SK-N-SH (cell line): ENCODE results near the gene PTMS. TPM values are rescaled to one million over a fixed set of nuclear protein-coding genes. Genes with fewer than 3 reads are reported as not detected.

ENCODE experiments used
- CTCF ChIA-PET: fragments of 300-600, 350-600 bp; formaldehyde crosslinking; extraction: SDS; loops from one replicate; lab custom pipeline; 2021; lab: Yijun Ruan, JAX
- POLR2A ChIA-PET: fragments of 350-600 bp; sonication (Branson Sonifier 250); formaldehyde crosslinking; extraction: SDS; loops from one replicate; lab custom pipeline; 2020; ENCODE audit warnings: antibody characterized with exemption, inconsistent platforms; lab: Yijun Ruan, JAX
- DNase-seq: peaks from one replicate; pipeline ENCODE4 v3.0.0; 2012
- H2AFZ ChIP-seq: fragments of 200-600 bp; sonication (generic); 2 replicates; pipeline ENCODE4 v1.8.1; 2016; ENCODE audit warnings: antibody characterized with exemption, mild to moderate bottlenecking, low read depth
- H3F3A ChIP-seq: fragments of 200-600 bp; sonication (generic); replicated peaks from 2 replicates; pipeline ENCODE3; 2016; ENCODE audit warnings: antibody characterized with exemption, mild to moderate bottlenecking; ENCODE audit not compliant: insufficient read depth
- H3K27ac ChIP-seq, 2 experiments: fragments of 200-500 bp in 1 of 2; fragments of 200-600 bp in 1 of 2; sonication (Bioruptor generic) in 1 of 2; sonication (generic), shearing (Covaris generic) in 1 of 2; 2 replicates each; pipeline versions ENCODE4 v1.5.1 to v1.6.1; 2014 to 2016; ENCODE audit warnings: low read depth in 2 of 2, inconsistent platforms in 1 of 2, low read length in 1 of 2, mild to moderate bottlenecking in 1 of 2, mixed read lengths in 1 of 2
- H3K27me3 ChIP-seq: fragments of 200-600 bp; sonication (generic), shearing (Covaris generic); 2 replicates; pipeline ENCODE4 v1.6.1; 2016; ENCODE audit warnings: mixed run types; ENCODE audit not compliant: insufficient read depth
- H3K36me3 ChIP-seq, 2 experiments: fragments of 200-500 bp in 1 of 2; fragments of 200-600 bp in 1 of 2; sonication (Bioruptor generic) in 1 of 2; sonication (generic) in 1 of 2; replicated peaks in 1 of 2; 2 replicates each; pipeline versions ENCODE3 to v1.5.1; 2014 to 2016; ENCODE audit warnings: low read length in 1 of 2, mild to moderate bottlenecking in 1 of 2; ENCODE audit not compliant: insufficient read depth in 2 of 2, control insufficient read depth in 1 of 2
- H3K4me1 ChIP-seq, 2 experiments: fragments of 200-500 bp in 1 of 2; fragments of 200-600 bp in 1 of 2; sonication (Bioruptor generic) in 1 of 2; sonication (generic), shearing (Covaris generic) in 1 of 2; 2 replicates each; pipeline versions ENCODE4 v1.5.1 to v1.6.1; 2014 to 2016; ENCODE audit warnings: low read depth in 1 of 2, low read length in 1 of 2, mixed run types in 1 of 2; ENCODE audit not compliant: insufficient read depth in 2 of 2, control insufficient read depth in 1 of 2
- H3K4me2 ChIP-seq: fragments of 200-600 bp; sonication (generic), shearing (Covaris generic); 2 replicates; pipeline ENCODE4 v1.6.1; 2017; ENCODE audit warnings: mixed run types
- H3K4me3 ChIP-seq, 2 experiments: fragments of 200-500 bp in 1 of 2; fragments of 200-600 bp in 1 of 2; sonication (Bioruptor generic) in 1 of 2; sonication (generic), shearing (Covaris generic) in 1 of 2; 2 replicates each; pipeline versions ENCODE4 v1.5.1 to v1.8.1; 2014 to 2016; ENCODE audit warnings: low read depth in 2 of 2, inconsistent platforms in 1 of 2, low read length in 1 of 2, mild to moderate bottlenecking in 1 of 2, mixed read lengths in 1 of 2, moderate library complexity in 1 of 2
- H3K79me2 ChIP-seq: fragments of 200-600 bp; sonication (generic); 2 replicates; pipeline ENCODE4 v1.8.1; 2017; ENCODE audit warnings: mild to moderate bottlenecking; ENCODE audit not compliant: insufficient read depth
- H3K9ac ChIP-seq: fragments of 200-600 bp; sonication (generic); 2 replicates; pipeline ENCODE4 v1.6.1; 2017; ENCODE audit warnings: mixed run types
- H3K9me2 ChIP-seq: fragments of 200-600 bp; sonication (generic); 2 replicates; pipeline ENCODE4 v1.6.1; 2017; ENCODE audit warnings: mixed run types
- H3K9me3 ChIP-seq: fragments of 200-600 bp; sonication (generic); 2 replicates; pipeline ENCODE4 v1.6.1; 2017; ENCODE audit warnings: mixed run types, mild to moderate bottlenecking, moderate library complexity
- H4K20me1 ChIP-seq: fragments of 200-600 bp; sonication (generic); 2 replicates; pipeline ENCODE4 v1.6.1; 2017; ENCODE audit warnings: mild to moderate bottlenecking, mixed run types; ENCODE audit not compliant: insufficient read depth
- CHD2 ChIP-seq: fragments of 150-350 bp; IDR thresholded peaks from 2 replicates; pipeline ENCODE4 v1.6.1; 2018; ENCODE audit warnings: low read length; ENCODE audit not compliant: partially characterized antibody
- CTCF ChIP-seq: fragments of 200-600 bp; sonication (generic); IDR thresholded peaks from 2 replicates; pipeline ENCODE4 v1.6.1; 2017; ENCODE audit warnings: antibody characterized with exemption, mild to moderate bottlenecking, moderate library complexity
- EP300 ChIP-seq, 2 experiments: IDR thresholded peaks; 2 replicates each; pipeline versions ENCODE4 v1.4.0 to v1.6.1; 2012; ENCODE audit warnings: borderline replicate concordance in 1 of 2, low read depth in 1 of 2, low read length in 1 of 2
- EZH2phosphoT487 ChIP-seq: fragments of 200-600 bp; sonication (generic); IDR thresholded peaks from 2 replicates; pipeline ENCODE4 v1.6.1; 2017; ENCODE audit warnings: low read depth, mixed run types, mild to moderate bottlenecking, antibody characterized with exemption, moderate library complexity, borderline replicate concordance
- FOSL2 ChIP-seq: IDR thresholded peaks from 2 replicates; pipeline ENCODE4 v1.4.0; 2012; ENCODE audit warnings: low read depth, mild to moderate bottlenecking, moderate library complexity, borderline replicate concordance
- FOXJ3 ChIP-seq: sonication (generic); formaldehyde crosslinking; IDR thresholded peaks from 2 replicates; pipeline ENCODE4 v1.5.1; 2020; ENCODE audit warnings: mild to moderate bottlenecking, missing genetic modification reagents
- GABPA ChIP-seq: IDR thresholded peaks from 2 replicates; pipeline ENCODE4 v1.4.0; 2012; ENCODE audit warnings: low read depth, mild to moderate bottlenecking
- GATA2 ChIP-seq: sonication (generic); formaldehyde crosslinking; IDR thresholded peaks from 2 replicates; pipeline ENCODE4 v1.5.0; 2020; ENCODE audit warnings: mild to moderate bottlenecking, missing genetic modification reagents
- IRF3 ChIP-seq: fragments of 150-350 bp; IDR thresholded peaks from 2 replicates; pipeline ENCODE4 v1.6.1; 2016; ENCODE audit warnings: mild to moderate bottlenecking, low read depth, low read length
- MXI1 ChIP-seq: IDR thresholded peaks from 2 replicates; pipeline ENCODE4 v1.6.1; 2012; ENCODE audit warnings: mild to moderate bottlenecking, low read depth, low read length, improper control_type of control experiment
- PBX3 ChIP-seq: IDR thresholded peaks from 2 replicates; pipeline ENCODE4; 2012
- POLR2AphosphoS5 ChIP-seq: IDR thresholded peaks from 2 replicates; pipeline ENCODE4 v1.6.1; 2012; ENCODE audit warnings: low read depth, low read length
- RCOR1 ChIP-seq: fragments of 150-350 bp; IDR thresholded peaks from 2 replicates; pipeline ENCODE4 v1.6.1; 2017; ENCODE audit warnings: antibody characterized with exemption, low read length
- SIN3A ChIP-seq: IDR thresholded peaks from 2 replicates; pipeline ENCODE4 v1.6.1; 2012; ENCODE audit warnings: low read depth, mild to moderate bottlenecking, low read length, moderate library complexity, borderline replicate concordance
- TEAD4 ChIP-seq: IDR thresholded peaks from 2 replicates; pipeline ENCODE4 v1.4.0; 2012; ENCODE audit warnings: mild to moderate bottlenecking, borderline replicate concordance; ENCODE audit not compliant: insufficient read depth
- USF1 ChIP-seq: IDR thresholded peaks from 2 replicates; pipeline ENCODE4 v1.4.0; 2012; ENCODE audit warnings: low read depth, borderline replicate concordance
- YY1 ChIP-seq: IDR thresholded peaks from 2 replicates; pipeline ENCODE4 v1.4.0; 2012; ENCODE audit warnings: low read depth, mild to moderate bottlenecking
- WGBS: methylation state at CpG from one replicate; pipeline ENCODE4 v1.1.6; 2017; ENCODE audit warnings: low lambda C conversion rate; 5-methylcytosine and 5-hydroxymethylcytosine counted together
- polyA plus RNA-seq, 3 experiments: library from polyadenylated mRNA; depleted of rRNA; stranded (reverse); fragments of >200 nt; gene quantifications; 2 replicates each; pipeline ENCODE4 v1.2.3, GENCODE V29; 2012

PTMS gene
- polyA plus RNA-seq, 1 of the 3 experiments (the other 2 are of a cell fraction) = 661 TPM

- Histone ChIP-seq H3K9me2 (no peaks in the 10 kb centered on the region), H3K79me2 (no peaks in the 10 kb centered on the region), H3K27ac (no peak overlapping the region; a peak in 1 of 4 replicates), H4K20me1 (no peaks in the 10 kb centered on the region), H3K9me3 (no peaks in the 10 kb centered on the region), H3K9ac (no peak overlapping the region), H3K4me2 (no peak overlapping the region), H2AFZ (no peak overlapping the region), H3K36me3 (no peaks in the 10 kb centered on the region), H3K4me1 (peaks cover 7 to 54% of the 10 kb centered on the region in 2 experiments; a peak in 2 of 4 replicates), H3F3A (no peaks in the 10 kb centered on the region), H3K4me3 (no peak overlapping the region), H3K27me3 (no peaks in the 10 kb centered on the region)
- TF ChIP-seq USF1 (no peak), GABPA (no peak), FOSL2 (no peak), POLR2AphosphoS5 (no peak), EZH2phosphoT487 (no peak), CHD2 (peak; percentile 74), EP300 (IDR thresholded peaks at IDR 0.05; ENCODE audit: borderline replicate concordance in 1 of 2, low read depth in 1 of 2, low read length in 1 of 2) (peak in 1 of 2 experiments; percentile 85; a peak in 2 of 4 replicates), YY1 (no peak), MXI1 (peak; percentile 89), GATA2 (CRISPR knock-in tag) (peak; percentile 97), RCOR1 (peak; percentile 67; the same call in 1 of the 2 replicates), PBX3 (no peak), FOXJ3 (CRISPR knock-in tag) (peak; percentile 31; the same call in 1 of the 2 replicates), TEAD4 (no peak), SIN3A (no peak)
- 47% methylated on average over 3 of the region's 3 CpGs for WGBS
- DNase-seq = peak; percentile 62
- CTCF ChIA-PET = interaction anchor here (0.6 to 1.8 kb wide), 6 partner anchors 9 to 64 kb away, joined by 3 to 19 read pairs (median 3); partner anchors contain the start of genes MLF2 and PTMS
- POLR2A ChIA-PET = interaction anchor here (0.8 to 1.0 kb wide), 4 partner anchors 11 to 93 kb away, joined by 3 to 5 read pairs (median 3); partner anchors contain the start of genes COPS7A and MLF2
Measured at GRCh38 chr12:6816598-6816997, 50.4 kb downstream of the PTMS start.

GRCh38 chr12:6817098-6817497, 50.9 kb downstream of the PTMS start:
- H3K79me2 ChIP-seq = no peaks in the 10 kb centered on the region
- no peak for DNase-seq
- no peaks in the 10 kb centered on the region for H4K20me1 ChIP-seq
- H3K4me2 ChIP-seq = no peak overlapping the region
- no peak overlapping the region for H3K9ac ChIP-seq
- no peak overlapping the region for H3K4me3 ChIP-seq
- POLR2A ChIA-PET = interaction anchor here (0.9 to 1.0 kb wide), 2 partner anchors 39 to 93 kb away, joined by 3 to 5 read pairs; partner anchors contain the start of gene COPS7A
- H3K27me3 ChIP-seq = no peaks in the 10 kb centered on the region
- H3K9me2 ChIP-seq = no peaks in the 10 kb centered on the region
- H3F3A ChIP-seq = no peaks in the 10 kb centered on the region
- H3K9me3 ChIP-seq = no peaks in the 10 kb centered on the region
- no peak overlapping the region for H2AFZ ChIP-seq
- no peak overlapping the region; a peak in 1 of 4 replicates for H3K27ac ChIP-seq
- CTCF ChIA-PET = interaction anchor here (0.8 to 1.8 kb wide), 5 partner anchors 8 to 64 kb away, joined by 3 to 19 read pairs (median 3); partner anchors contain the start of genes MLF2 and PTMS
- WGBS = 83% methylated on average over 8 of the region's 8 CpGs
- no peaks in the 10 kb centered on the region for H3K36me3 ChIP-seq
- peaks cover 8 to 57% of the 10 kb centered on the region in 2 experiments; a peak in 2 of 4 replicates for H3K4me1 ChIP-seq
- TF ChIP-seq IRF3 = no peak
- TF ChIP-seq PBX3 = no peak
- no peak for TF ChIP-seq FOSL2
- no peak for TF ChIP-seq POLR2AphosphoS5
- no peak for TF ChIP-seq EZH2phosphoT487
- TF ChIP-seq CTCF = no peak
- TF ChIP-seq GABPA = no peak
